H1 (cell line): Measurements from ENCODE around the gene C21orf58. TPM values are rescaled to one million over a fixed set of nuclear protein-coding genes. Genes with fewer than 3 reads are reported as not detected.

Experiments
- ASH2L ChIP-seq: fragments of 200-600, 300-600 bp; sonication (generic); IDR thresholded peaks from one replicate; pipeline ENCODE4 v1.7.1; 2017; ENCODE audit warnings: low read length
- HDAC6 ChIP-seq: IDR thresholded peaks from one replicate; pipeline ENCODE4 v1.7.1; 2012; ENCODE audit warnings: low read depth, mild to moderate bottlenecking, inconsistent platforms, low read length, moderate library complexity
- RFX5 ChIP-seq: IDR thresholded peaks from 2 replicates; pipeline ENCODE4 v1.6.1; 2011; ENCODE audit warnings: low read depth, low read length, improper control_type of control experiment, borderline replicate concordance
- SUZ12 ChIP-seq: fragments of 200-600 bp; sonication (generic); IDR thresholded peaks from 2 replicates; pipeline ENCODE4 v1.6.1; 2012; ENCODE audit warnings: mild to moderate bottlenecking, inconsistent platforms, low read length, moderate library complexity, mixed read lengths
- polyA plus RNA-seq, 7 experiments: library from polyadenylated mRNA; depleted of rRNA in 3 of 7; stranded (reverse) in 5 of 7; unstranded in 2 of 7; fragments of >200 nt in 5 of 7; fragments of 200-250 nt in 2 of 7; gene quantifications; 1 replicate in 5 of 7; 2 replicates in 1 of 7; 4 replicates in 1 of 7; pipeline versions ENCODE4 v1.2.1 to v1.2.3, GENCODE V29; 2011 to 2013; ENCODE audit warnings: missing spikeins in 2 of 7, mixed read lengths in 2 of 7
- total RNA-seq: library from RNA; stranded (reverse); fragmentation: NEBNext Ultra II Directional; extraction: Animal tissue kit (Norgen Biotek cat#: 25700); gene quantifications from 2 replicates; pipeline ENCODE4 v1.2.1, GENCODE V29; 2021

C21orf58 gene
- total and polyA plus RNA-seq, 2 of the 8 experiments (the other 6 are each of a cell fraction or from before 2014, with no cell fraction given): 13.8 to 26.1 TPM

GRCh38 chr21:46369520-46370235 lies 46.0 kb upstream of the C21orf58 start (continued):
- TF ChIP-seq HDAC6 (no peak), SUZ12 (no peak), RFX5 (no peak), ASH2L (no peak)
